Fibroblast of skin of right quadriceps (primary cell): ENCODE measurements around the gene OR7D2.
A peak's percentile ranks its signal among the peaks of the same experiment; 100 is the strongest.
"Not testable (repeated sequence)": the region's sequence is repeated elsewhere in the genome, so short reads cannot be mapped to it uniquely, and the experiment has no call there.

ENCODE experiments used
- DNase-seq: peaks from one replicate; pipeline ENCODE4 v3.0.0-alpha.2; 2013

The OR7D2 gene

GRCh38 chr19:9178901-9179300 is at the start of gene OR7D2:
OR7D2 (plus strand) TSS chr19:9178979; CDS start chr19:9185782, 6,803 bp downstream.
- no peak for DNase-seq

GRCh38 chr19:9130965-9131364 is 47.8 kb upstream of the OR7D2 start:
- no peak for DNase-seq

DNA sequence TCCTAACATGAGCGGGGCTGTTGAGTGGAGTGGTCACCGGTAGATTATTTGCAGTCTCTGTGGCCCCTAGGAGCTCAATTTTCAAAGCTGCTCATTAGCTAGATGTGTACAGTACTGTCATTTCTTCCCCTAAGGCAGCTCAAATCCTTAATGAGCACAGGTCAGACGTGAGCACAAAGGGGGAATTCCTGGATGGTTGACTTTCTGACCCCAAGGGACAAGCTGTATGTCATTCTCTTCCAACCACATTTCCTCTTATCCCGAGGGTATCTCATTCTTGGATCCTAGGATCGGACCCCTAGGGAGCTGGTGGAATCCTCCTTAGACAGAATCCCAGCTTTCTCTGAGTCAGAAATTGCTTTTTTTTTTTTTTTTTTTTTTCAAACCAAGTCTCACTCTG is 46.4 kb upstream of the OR7D2 start:
- no peak for DNase-seq

DNA sequence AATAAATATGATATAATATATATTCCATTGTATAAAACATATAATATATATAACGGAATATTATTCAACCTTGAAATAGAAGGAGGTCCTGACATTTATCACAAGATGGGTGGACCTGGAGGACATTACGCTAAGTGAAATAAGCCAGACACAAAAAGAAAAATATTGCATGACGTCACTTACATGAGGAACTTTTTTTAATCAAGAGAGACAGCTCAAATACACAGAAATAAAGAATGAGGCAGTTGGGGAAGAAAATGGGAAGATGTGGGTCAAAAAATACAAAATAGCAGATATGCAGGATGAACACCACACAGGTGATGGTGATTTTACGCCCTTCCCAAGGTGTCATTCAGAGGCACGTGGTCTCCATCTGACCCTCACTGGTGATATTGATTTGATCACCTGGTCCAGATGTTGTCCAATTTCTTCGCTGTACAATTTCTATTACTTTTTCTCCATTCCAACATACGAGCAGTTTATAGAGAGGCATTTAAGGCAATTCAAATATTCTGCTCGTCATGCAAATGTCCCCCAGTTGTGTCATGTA is 39.1 kb upstream of the OR7D2 start:
- no peak for DNase-seq

DNA sequence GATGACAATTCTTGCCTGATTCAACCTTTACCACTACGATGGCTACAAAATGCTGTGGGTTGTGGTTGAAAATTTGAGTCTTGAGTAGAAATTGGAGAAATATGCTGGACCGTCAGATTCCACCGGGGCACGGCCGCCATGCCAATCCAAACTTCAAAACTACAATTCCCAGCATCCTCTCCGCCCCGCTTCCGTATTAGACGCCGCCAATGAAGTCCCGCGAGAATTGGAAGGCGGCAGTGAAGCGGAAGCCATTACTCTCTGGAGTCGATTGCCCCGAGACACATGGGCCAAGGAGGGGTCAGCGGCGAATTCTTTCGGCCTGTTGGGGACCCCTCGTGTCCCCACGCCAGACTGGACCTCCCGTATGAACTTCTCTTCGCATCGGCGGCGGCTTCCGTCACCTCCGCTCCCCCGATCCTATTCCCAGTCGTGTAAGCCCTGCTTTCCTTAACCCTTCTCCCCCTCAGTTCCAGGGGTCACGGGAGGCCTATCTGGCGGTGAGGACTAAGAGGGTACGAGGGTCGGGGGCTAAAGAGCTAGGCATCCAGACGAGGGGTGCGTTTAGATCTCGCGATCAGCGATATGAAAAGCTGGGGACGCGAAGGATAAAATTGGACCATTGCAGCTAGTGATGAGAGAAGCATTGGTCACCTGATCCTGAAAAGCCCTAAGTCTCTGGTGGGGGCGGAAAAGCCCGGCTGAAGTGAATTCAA is 38.5 kb upstream of the OR7D2 start, which contains the start of gene ZNF317:
ZNF317 (plus strand) TSS at position 239 of the 716 bp plus-strand sequence. CDS start 15,620 bp downstream, outside the sequence.
- peak; percentile 92 for DNase-seq

DNA sequence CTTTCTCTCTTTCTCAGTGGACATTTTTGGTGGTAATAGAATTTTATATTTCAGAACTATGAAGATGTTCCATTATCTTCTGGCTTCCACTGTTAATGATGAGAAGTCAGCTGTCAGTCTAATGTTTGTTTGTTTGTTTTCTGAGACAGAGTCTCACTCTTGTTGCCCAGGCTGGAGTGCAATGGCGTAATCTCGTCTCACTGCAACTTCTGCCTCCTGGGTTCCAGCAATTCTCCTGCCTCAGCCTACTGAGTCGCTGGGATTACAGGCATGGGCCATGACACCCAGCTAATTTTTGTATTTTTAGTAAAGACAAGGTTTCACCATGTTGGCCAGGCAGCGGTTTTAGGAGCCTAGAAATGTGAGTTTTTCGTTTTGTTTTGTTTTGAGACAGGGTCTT is 33.9 kb upstream of the OR7D2 start:
- DNase-seq = no peak

DNA sequence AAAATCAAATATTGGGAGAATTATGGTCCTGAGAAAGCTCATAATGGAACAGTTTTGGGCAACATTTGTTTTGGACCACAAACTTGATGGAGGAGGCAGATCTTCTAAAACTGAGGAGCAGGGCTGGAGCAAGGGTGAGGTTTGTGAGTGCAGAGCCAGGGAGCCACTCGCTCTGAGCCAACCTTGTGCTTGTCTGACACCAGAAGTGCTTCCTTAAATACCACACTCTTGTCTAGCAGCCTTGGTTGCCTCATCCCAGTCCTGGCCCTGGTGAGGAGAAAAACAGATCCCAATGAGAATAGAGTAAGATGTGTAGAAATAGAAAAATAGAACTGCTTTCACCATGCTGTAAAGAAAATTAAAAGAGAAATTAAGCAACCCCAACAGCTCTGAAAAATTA is 31.9 kb upstream of the OR7D2 start:
- DNase-seq = no peak

- no peak for DNase-seq
Observed at GRCh38 chr19:9148697-9149096, 30.1 kb upstream of the OR7D2 start.

DNA sequence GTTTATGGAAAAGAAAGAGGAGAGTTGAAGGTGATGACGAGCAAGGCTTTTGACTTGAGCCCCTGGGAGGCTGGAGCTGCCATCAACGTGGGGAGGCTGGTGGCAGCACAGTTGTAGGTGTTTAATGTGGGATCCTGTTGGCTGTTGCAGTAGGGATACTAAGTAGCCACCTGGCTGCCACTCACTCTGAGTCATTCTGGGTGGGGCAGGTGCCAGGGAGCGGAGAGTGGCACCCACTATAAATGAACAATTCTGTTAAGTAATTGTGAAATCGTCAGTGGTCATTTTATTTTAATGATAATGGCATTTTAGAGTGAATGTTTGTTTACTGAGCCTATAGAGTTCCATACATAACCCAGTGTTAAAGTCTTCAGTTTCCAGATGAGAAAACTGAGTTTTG is 28.8 kb upstream of the OR7D2 start:
- no peak for DNase-seq

- DNase-seq = no peak
Observed at GRCh38 chr19:9150650-9151049, 28.1 kb upstream of the OR7D2 start.

DNA sequence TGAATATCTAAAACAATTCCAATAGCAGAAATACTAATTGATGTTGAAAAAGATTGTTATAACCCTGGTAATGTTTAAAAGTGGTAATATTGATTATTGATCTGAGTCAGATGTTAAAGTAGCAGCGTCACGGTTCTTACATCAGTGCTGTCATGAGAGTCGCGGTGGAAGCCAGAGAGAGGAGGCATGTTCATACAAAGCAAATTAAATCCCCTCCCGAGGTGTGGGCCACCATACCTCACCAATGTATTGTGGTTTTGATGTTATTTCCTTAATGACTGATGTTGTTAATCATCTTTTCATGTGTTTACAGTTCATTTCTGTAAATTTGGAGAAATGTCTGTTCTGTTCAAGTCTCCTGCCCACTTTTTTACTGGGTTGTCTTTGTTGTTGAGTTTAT is 27.4 kb upstream of the OR7D2 start:
- no peak for DNase-seq

DNA sequence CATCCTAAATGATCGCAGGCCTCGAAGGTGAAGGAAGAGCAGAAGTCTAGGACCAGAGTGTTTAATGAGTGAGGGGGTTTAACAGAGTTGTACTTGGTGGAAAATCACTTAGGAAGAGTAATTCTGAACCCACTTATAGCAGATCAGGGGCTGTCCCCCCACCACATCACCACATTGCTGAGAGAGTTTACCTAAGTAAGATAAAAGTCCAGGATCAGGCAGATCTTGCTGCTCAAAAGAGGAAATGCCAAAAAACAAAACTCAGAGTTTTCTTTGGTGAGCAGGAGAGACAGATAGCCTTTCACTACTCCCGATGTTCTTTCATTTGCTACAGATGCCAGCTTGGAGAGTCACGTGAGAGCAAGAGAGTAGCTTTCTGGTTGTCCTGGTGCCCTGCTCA is 23.2 kb upstream of the OR7D2 start:
- DNase-seq = no peak

DNA sequence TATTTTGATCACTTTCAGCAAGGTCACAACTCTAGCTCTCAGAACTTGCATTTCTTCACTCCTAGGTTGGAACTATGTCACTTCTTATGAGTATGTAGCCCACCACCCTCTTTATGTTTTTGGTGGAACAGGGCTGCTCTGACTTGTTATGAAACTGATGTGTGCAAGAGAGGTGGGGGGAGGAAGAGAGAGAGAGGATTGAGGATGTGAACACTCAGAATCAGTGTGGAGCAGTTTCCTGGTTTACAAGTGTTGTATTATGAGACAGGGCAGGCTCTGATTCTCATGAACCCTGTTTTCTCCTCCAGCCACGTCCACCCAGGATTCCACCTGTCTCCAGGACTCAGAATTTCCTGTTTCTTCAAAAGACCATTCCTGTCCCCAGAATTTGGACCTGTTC is 22.5 kb upstream of the OR7D2 start:
- DNase-seq = no peak

DNA sequence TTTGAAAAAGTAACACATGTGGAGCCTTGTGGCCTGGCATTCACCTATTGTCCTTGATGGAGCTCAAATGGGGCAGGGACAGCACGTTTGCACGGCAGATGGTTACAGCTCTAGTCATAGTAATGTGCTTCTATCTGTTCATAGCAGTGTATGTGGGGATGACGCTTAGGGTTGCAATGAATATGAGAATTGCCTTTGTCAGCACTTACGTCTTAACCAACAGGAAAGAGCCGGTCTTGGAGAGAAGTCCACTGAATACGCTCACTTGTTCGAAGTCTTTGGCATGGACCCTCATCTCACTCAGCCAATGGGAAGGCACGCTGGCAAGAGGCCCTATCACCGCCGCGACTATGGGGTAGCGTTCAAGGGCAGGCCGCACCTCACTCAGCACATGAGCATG is 18.9 kb upstream of the OR7D2 start:
- DNase-seq = no peak

GRCh38 chr19:9161427-9161826 is 17.4 kb upstream of the OR7D2 start:
- no peak for DNase-seq

- DNase-seq = no peak
Observed at GRCh38 chr19:9165261-9165660, 13.5 kb upstream of the OR7D2 start.

DNA sequence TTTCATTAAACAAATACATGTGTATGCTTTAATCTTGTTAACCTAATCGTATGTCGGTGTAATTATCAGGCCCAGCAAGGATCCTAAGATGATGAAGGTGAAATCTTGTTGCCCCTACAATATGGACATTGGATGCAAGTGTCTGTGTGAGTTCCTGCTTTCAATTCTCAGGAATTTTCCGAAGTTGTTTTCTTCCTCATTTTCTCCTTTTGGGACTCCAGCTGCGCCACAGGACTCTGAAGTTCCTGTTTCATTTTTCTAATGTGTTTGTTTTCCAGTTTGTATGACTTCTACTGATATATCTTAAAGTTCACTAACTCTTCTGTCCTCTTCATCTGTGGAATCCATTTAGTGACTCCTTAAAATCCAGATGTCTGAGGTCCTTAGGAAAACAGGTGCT is 11.9 kb upstream of the OR7D2 start:
- no peak for DNase-seq

DNA sequence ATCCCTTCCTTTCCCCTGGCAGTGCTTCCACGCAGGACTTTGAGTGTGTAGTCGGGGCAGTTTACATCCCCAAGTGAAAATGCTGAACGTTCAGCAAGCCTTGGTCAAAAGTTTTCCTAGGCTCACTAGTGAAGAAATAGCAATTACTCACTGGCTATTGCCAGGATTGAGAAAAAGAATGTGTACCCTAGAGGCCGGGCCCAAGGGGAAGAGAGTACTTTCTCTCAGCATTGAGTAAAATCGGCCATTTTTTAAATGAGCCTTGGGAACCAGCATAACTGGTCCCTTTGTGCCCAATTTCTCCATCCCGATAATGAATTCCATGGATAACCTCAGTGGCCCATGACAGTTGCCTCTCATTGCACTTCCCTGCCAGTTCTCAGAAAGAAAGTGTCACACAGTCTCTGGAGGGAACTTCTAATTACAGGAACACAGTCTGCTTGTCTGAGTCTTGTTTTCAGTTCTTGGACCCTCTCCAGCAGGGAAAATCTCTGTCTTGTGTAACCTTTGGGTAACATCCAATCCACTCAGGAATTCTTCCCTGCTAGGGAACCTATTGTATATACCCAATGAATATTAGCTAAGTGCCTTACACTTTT is 7.3 kb upstream of the OR7D2 start:
- DNase-seq = no peak

DNA sequence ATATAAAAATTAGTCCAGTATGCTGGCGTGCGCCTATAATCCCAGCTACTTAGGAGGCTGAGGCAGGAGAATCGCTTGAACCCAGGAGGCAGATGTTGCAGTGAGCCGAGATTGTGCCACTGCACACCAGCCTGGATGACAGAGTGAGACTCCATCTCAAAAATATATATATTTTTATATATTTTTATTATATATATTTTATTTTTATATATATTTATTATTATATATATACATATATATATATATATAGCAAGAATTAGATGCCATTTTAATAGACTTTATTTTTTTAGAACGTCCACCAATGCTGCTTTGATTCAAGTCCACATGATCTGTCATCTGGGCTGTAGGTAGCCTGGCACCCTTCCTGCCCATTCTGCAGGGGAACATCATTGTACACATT is 3.5 kb upstream of the OR7D2 start:
- no peak for DNase-seq

DNA sequence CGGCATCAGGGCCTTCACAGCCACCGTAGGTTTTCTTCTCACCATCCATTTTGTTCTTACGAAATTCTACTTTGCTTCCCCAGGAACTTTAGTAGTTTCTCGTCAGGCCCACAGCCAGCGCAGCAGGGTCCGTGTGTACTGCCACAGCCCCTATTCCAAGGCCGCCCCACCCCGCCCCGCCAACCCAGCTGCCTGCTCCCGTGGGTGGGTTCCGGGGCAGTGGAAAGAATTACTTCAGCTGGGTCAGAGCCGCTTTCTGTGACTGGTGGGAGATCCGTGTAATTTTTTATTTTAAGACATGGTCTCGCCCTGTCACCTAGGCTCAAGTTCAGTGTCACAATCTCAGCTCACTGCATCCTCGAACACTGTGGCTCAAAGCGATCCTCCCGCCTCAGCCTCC is 4.2 kb downstream of the OR7D2 start:
- no peak for DNase-seq

DNA sequence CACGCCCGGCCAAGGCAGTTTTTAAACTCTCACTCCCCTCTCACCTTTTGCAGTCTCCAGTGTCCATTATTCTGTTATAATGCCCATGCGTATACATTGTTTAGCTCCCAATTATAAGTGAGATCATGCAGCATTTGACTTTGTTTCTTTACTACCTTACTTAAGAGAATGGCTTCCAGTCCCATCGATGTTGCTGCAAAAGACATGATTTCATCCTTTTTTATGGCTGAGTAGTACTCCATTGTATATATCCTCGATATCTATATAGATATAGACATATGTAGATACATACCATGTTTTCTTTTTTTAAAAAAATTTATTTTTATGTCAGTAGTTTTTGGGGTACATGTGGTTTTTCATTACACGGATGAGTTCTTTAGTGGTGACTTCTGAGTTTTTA is 8.4 kb downstream of the OR7D2 start:
- DNase-seq = no peak

DNA sequence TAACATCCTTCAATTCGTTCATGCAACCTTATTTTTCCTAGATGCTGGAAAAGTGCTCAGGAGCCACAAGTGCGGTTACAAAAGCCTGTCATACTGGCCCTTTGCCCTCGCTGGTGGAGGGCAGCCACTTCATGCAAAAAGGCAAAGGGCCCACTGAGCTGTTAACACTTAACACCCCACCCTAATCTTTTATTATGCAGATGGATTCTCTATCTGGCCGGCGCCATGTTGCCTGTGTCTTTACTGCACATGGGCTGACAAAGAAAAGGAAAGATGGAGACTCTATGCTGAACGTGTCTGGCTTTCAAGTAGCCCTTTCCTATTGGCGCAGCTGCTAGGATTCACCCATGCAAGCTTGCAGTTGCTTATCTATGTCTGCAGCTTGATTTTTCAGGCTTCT is 10.8 kb downstream of the OR7D2 start:
- DNase-seq = no peak

- DNase-seq = not testable (repeated sequence)
Observed at GRCh38 chr19:9198044-9198443, 19.3 kb downstream of the OR7D2 start.

GRCh38 chr19:9205501-9206113 is 26.8 kb downstream of the OR7D2 start:
- peak; percentile 51 for DNase-seq
